Stimulated activated CD8-positive, alpha-beta memory T cell treated with anti-CD3 and anti-CD28 coated beads, Interleukin-4, amount 100 ng/mL, for 24 hours (primary cell): ENCODE results near the gene KLHDC8B.
"Not testable (repeated sequence)": the region's sequence is repeated elsewhere in the genome, so short reads cannot be mapped to it uniquely, and the experiment has no call there.

Experiments
- DNase-seq: peaks from one replicate; pipeline ENCODE4 v3.0.0-alpha.2; 2020; ENCODE audit warnings: low read depth

Gene KLHDC8B

DNA sequence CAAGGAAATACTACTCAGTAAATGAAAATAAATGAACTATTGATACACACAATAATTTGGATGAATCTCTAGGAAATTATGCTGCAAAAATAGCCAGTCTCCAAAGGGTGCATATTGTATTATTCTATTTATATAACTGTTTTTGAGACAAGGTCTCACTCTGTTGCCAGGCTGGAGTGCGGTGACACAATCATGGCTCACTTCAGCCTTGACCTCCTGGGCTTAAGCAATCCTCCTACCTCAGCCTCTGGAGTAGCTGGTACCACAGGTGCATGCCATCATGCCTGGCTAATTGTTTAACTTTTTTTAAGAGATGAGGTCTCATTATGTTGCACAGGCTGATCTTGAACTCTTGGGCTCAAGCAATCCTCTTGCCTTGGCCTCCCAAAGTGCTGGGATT is 12.5 kb downstream of the KLHDC8B start:
- DNase-seq = no peak

DNA sequence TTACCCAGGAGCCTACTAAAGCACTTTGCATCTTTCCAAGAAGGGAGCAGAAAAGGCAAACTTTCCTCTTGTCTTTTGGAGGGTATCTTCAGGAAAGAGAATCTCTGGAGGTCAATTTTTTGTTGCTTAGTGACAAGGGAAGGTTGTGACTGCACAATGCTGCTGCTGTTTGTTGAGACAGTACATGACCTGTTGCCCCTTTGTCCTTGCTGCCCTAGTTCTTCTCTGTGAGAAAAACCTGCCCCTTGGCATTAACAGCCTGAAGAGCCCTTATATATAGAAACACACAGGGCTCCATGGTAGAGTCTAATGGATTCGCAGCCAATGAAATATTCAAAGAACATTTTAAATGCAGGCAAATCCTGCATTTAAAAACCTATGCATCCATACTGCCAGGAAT is 20.3 kb downstream of the KLHDC8B start:
- no peak for DNase-seq

DNA sequence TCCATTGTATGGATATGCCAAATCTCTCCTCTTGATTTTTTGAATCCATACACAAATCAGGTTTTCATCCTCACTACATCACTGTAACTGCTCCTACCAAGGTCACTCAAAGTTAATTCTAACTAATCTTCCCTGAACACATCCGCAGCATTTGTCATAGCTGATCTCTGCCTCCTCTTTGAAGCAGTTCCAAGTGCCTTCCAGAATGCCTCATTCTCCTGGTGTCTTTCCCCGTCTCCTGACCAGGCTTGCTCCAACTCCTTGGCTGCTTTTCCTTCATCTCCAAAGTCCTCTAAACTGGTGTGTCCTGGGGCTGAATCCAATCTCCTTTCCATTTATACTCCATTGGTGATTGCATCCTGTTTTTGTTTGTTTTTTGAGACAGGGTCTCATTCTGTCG is 26.8 kb downstream of the KLHDC8B start:
- no peak for DNase-seq

DNA sequence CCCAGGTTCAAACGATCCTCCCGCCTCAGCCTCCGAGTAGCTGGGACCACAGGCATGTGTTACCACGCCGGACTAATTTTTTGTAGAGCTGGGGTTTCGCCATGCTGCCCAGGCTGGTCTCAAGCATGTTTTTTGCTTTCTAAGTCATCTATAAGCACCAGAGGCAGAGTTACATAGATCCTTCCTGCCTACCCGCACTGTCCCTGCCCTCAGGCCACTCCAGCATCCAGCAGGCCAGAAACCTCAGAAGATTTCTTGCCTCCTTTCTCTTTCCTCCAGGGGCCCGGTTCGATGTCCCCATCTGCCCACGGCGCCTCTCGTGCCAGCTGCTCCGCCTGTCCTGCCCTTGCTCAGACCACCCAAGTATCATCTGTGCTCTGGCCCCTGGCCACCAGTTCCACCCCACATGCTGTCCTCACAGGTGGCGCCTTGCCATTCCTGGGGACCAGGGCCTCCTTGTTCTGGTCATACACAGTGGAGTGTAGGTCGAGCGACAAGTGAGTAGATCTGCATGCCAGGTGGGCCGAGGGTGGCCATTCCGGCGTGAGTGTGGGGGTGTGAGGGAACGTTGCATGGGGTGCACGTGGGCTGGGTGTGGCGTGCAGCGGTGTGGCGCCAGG is 27.3 kb downstream of the KLHDC8B start:
- DNase-seq = no peak

- peak; percentile 1 for DNase-seq
Measured at GRCh38 chr3:49199239-49199899, 28.0 kb downstream of the KLHDC8B start.

DNA sequence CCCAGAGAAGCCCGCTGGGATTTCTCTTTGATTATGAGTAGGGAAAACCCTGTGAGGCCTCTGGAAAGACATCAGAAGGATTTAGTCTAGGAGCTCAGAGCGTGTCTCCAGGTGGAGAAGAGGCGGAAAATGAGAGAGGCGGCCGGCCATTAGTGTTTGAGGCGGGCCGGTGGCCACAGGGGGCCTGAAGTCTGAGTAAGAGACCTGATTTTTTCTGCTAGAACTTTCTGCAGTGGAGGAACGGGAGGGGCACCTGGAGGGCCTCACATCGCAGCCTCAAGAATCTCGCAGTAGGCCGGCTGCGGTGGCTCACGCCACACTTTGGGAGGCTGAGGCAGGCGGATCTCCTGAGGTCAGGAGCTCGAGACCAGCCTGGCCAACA is 28.5 kb downstream of the KLHDC8B start:
- DNase-seq = no peak

DNA sequence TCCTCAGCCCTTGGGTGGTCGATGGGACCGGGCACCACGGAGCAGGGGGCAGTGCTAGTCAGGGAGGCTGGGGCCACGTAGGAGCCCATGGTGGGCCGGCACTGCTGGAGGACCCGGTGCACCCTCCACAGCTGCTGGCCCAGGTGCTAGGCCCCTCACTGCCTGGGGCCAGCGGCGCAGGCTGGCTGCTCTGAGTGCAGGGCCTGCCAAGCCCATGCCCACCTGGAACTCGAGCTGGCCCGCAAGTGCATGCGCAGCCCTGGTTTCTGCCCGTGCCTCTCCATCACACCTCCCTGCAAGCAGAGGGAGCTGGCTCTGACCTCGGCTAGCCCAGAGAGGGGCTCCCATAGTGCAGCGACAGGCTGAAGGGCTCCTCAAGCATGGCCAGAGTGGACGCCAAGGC is 42.1 kb downstream of the KLHDC8B start:
- DNase-seq = no peak

GRCh38 chr3:49213998-49214397 is 42.6 kb downstream of the KLHDC8B start:
- no peak for DNase-seq

GRCh38 chr3:49216687-49217086 is 45.3 kb downstream of the KLHDC8B start:
- DNase-seq = not testable (repeated sequence)

DNA sequence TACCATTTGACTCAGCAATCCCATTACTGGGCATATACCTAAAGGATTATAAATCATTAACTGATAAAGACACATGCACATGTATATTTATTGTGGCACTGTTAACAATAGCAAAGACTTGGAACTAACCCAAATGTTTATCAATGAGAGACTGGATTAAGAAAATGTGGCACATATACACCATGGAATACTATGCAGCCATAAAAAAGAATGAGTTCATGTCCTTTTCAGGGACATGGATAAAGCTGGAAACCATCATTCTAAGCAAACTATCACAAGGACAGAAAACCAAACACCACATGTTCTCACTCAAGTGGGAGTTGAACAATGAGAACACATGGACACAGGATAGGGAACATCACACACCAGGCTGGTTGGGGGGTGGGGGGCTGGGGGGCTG is 45.7 kb downstream of the KLHDC8B start:
- DNase-seq = not testable (repeated sequence)

- DNase-seq = no peak
Measured at GRCh38 chr3:49217688-49218470, 46.5 kb downstream of the KLHDC8B start.

DNA sequence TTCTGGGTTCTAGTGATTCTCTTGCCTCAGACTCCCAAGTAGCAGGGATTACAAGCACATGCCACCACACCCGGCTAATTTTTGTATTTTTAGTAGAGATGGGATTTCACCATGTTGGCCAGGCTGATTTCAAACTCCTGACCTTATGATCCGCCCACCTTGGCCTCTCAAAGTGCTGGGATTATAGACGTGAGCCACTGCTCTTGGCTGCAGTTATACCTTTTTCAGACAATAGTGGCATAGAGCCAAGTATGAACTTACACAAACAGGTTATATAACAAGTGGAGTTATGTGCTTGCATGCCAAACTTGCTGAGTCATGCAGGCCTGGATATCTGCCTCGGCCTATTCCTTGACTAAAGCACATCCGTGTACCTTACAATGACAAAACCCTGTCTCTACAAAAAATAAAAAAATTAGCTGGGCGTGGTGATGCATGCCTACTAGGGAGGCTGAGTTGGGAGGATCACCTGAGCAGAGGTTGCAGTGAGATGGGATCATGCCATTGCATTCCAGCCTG is 47.1 kb downstream of the KLHDC8B start:
- DNase-seq = not testable (repeated sequence)

- no peak for DNase-seq
Measured at GRCh38 chr3:49219132-49219531, 47.7 kb downstream of the KLHDC8B start.

- not testable (repeated sequence) for DNase-seq
Measured at GRCh38 chr3:49220985-49221563, 49.7 kb downstream of the KLHDC8B start.

DNA sequence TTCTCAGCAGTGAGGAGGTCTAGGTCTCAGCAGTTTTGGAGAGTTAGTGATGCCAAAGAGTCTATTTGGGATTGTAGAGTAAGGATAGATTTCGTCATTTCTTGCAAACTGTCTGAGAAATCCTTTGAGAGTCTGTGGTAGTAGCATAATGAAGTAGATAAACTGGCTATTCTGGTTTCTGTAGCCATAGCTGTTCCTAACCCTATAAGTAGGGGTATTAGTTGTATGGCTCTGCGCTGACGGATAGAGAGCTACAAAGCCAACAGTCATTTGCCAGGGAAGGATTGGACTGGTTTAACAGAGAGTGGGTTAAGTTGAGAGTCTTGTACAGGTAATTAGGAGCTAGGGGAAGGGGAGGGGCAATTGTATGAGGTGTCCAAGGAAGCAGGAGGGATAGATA is 50.6 kb downstream of the KLHDC8B start:
- no peak for DNase-seq
